Liver (tissue), 9 donors: Measurements from ENCODE around the gene ARHGEF28. TPM values are rescaled to one million over a fixed set of nuclear protein-coding genes. Genes with fewer than 3 reads are reported as not detected.

Source experiments
- DNase-seq: peaks from one replicate; pipeline ENCODE4 v3.0.0-alpha.2; 2017; ENCODE audit warnings: low spot score
- H3K27ac ChIP-seq, 2 donors: one replicate each; pipeline ENCODE4 v1.7.0; 2013; ENCODE audit warnings: inconsistent platforms in 2 of 2, low read length in 2 of 2, control low read depth in 1 of 2, low read depth in 1 of 2, mild to moderate bottlenecking in 1 of 2
- H3K27me3 ChIP-seq, 4 donors: one replicate each; pipeline versions ENCODE4 v1.6.1 to v1.7.0; 2013; ENCODE audit warnings: low read length in 3 of 4, inconsistent platforms in 1 of 4, mild to moderate bottlenecking in 1 of 4, moderate library complexity in 1 of 4; ENCODE audit not compliant: control insufficient read depth in 4 of 4, insufficient read depth in 4 of 4
- H3K36me3 ChIP-seq, 4 donors: one replicate each; pipeline versions ENCODE4 v1.6.1 to v1.7.0; 2013; ENCODE audit warnings: low read length in 3 of 4, mild to moderate bottlenecking in 3 of 4, low read depth in 1 of 4, moderate library complexity in 1 of 4; ENCODE audit not compliant: control insufficient read depth in 4 of 4, insufficient read depth in 3 of 4
- H3K4me1 ChIP-seq, 4 donors: one replicate each; pipeline versions ENCODE4 v1.6.1 to v1.7.0; 2013; ENCODE audit warnings: low read length in 3 of 4, mild to moderate bottlenecking in 3 of 4, moderate library complexity in 1 of 4; ENCODE audit not compliant: control insufficient read depth in 4 of 4, insufficient read depth in 4 of 4
- H3K4me3 ChIP-seq, 3 donors: one replicate each; pipeline versions ENCODE4 v1.6.1 to v1.7.0; 2013; ENCODE audit warnings: low read length in 3 of 3, control low read depth in 1 of 3, low read depth in 1 of 3, mild to moderate bottlenecking in 1 of 3
- H3K9ac ChIP-seq, 2 donors: one replicate each; pipeline ENCODE4 v1.7.0; 2013; ENCODE audit warnings: low read length in 2 of 2, mild to moderate bottlenecking in 2 of 2, moderate library complexity in 2 of 2, control low read depth in 1 of 2, low read depth in 1 of 2
- H3K9me3 ChIP-seq, 4 donors: one replicate each; pipeline versions ENCODE4 v1.6.1 to v1.7.0; 2013; ENCODE audit warnings: low read length in 3 of 4; ENCODE audit not compliant: control insufficient read depth in 4 of 4
- EGR1 ChIP-seq, 2 donors: IDR thresholded peaks; 2 replicates each; pipeline ENCODE4 v1.6.1; 2016 to 2018; ENCODE audit warnings: antibody characterized with exemption in 2 of 2, low read depth in 2 of 2
- FOXA1 ChIP-seq: IDR thresholded peaks from 2 replicates; pipeline ENCODE4 v1.6.1; 2016; ENCODE audit warnings: antibody characterized with exemption
- FOXA2 ChIP-seq: IDR thresholded peaks from 2 replicates; pipeline ENCODE4 v1.6.1; 2016; ENCODE audit warnings: antibody characterized with exemption
- GABPA ChIP-seq, 2 donors: IDR thresholded peaks in 1 of 2; conservative IDR thresholded peaks in 1 of 2; 2 replicates each; pipeline ENCODE4 v1.6.1; 2016; ENCODE audit warnings: antibody characterized with exemption in 2 of 2, mild to moderate bottlenecking in 1 of 2, moderate library complexity in 1 of 2
- HNF4A ChIP-seq, 2 donors: conservative IDR thresholded peaks; 2 replicates each; pipeline ENCODE4 v1.6.1; 2016; ENCODE audit warnings: antibody characterized with exemption in 2 of 2, mild to moderate bottlenecking in 2 of 2
- HNF4G ChIP-seq: IDR thresholded peaks from 2 replicates; pipeline ENCODE4 v1.6.1; 2016; ENCODE audit warnings: antibody characterized with exemption
- JUND ChIP-seq, 2 donors: IDR thresholded peaks; 2 replicates each; pipeline ENCODE4 v1.6.1; 2016; ENCODE audit warnings: antibody characterized with exemption in 2 of 2
- NR2F2 ChIP-seq: IDR thresholded peaks from 2 replicates; pipeline ENCODE4 v1.6.1; 2016; ENCODE audit warnings: antibody characterized with exemption
- RAD21 ChIP-seq, 2 donors: IDR thresholded peaks; 2 replicates each; pipeline ENCODE4 v1.6.1; 2016; ENCODE audit warnings: antibody characterized with exemption in 2 of 2, mild to moderate bottlenecking in 2 of 2
- REST ChIP-seq: IDR thresholded peaks from 2 replicates; pipeline ENCODE4 v1.6.1; 2016; ENCODE audit warnings: antibody characterized with exemption, mild to moderate bottlenecking
- RXRA ChIP-seq, 2 donors: IDR thresholded peaks; 2 replicates each; pipeline ENCODE4 v1.6.1; 2017 to 2018; ENCODE audit warnings: antibody characterized with exemption in 2 of 2, mild to moderate bottlenecking in 1 of 2
- SP1 ChIP-seq: IDR thresholded peaks from 2 replicates; pipeline ENCODE4 v1.6.1; 2018; ENCODE audit warnings: antibody characterized with exemption, mild to moderate bottlenecking
- TAF1 ChIP-seq: conservative IDR thresholded peaks from 2 replicates; pipeline ENCODE4 v1.6.1; 2016; ENCODE audit warnings: antibody characterized with exemption, mild to moderate bottlenecking
- YY1 ChIP-seq: IDR thresholded peaks from 2 replicates; pipeline ENCODE4 v1.6.1; 2016; ENCODE audit warnings: antibody characterized with exemption, mild to moderate bottlenecking
- WGBS: extraction: QIAGEN DNeasy Blood & Tissue Kit; methylation state at CpG from one replicate; pipeline ENCODE4 v1.1.7; 2013; 5-methylcytosine and 5-hydroxymethylcytosine counted together
- polyA plus RNA-seq, 2 donors: library from polyadenylated mRNA; stranded (reverse) in 1 of 2; unstranded in 1 of 2; fragments of 200-250 nt in 1 of 2; fragments of >200 nt in 1 of 2; fragmentation: Nextera tagmentation in 1 of 2; extraction: Ambion mirVana in 1 of 2; gene quantifications; one replicate each; pipeline versions ENCODE4 v1.2.1 to v1.2.3, GENCODE V29; 2013 to 2015
- total RNA-seq, 2 donors: library from RNA; depleted of rRNA; stranded (reverse); fragments of >200 nt; gene quantifications; one replicate each; pipeline ENCODE4 v1.2.3, GENCODE V29; 2014
- TF ChIP-seq, protein P1 (sequence below): fragments of 150-350 bp; IDR thresholded peaks from 2 replicates; pipeline ENCODE4 v1.5.1; 2017; ENCODE audit warnings: improper control_type of control experiment, low read depth, low read length; ENCODE audit not compliant: missing input control
- TF ChIP-seq, protein P2 (sequence below): IDR thresholded peaks from 2 replicates; pipeline ENCODE4 v1.6.1; 2016; ENCODE audit warnings: antibody characterized with exemption
- TF ChIP-seq, protein P3 (sequence below): IDR thresholded peaks from 2 replicates; pipeline ENCODE4 v1.6.1; 2016; ENCODE audit warnings: antibody characterized with exemption
- donor health status: healthy.
- donor health status: healthy.
- donor health status: healthy.
- donor health status: healthy.
- donor health status: healthy.

The ARHGEF28 gene
- total and polyA plus RNA-seq, 4 donors = 1.6 to 13.9 (median 3.6) TPM

DNA sequence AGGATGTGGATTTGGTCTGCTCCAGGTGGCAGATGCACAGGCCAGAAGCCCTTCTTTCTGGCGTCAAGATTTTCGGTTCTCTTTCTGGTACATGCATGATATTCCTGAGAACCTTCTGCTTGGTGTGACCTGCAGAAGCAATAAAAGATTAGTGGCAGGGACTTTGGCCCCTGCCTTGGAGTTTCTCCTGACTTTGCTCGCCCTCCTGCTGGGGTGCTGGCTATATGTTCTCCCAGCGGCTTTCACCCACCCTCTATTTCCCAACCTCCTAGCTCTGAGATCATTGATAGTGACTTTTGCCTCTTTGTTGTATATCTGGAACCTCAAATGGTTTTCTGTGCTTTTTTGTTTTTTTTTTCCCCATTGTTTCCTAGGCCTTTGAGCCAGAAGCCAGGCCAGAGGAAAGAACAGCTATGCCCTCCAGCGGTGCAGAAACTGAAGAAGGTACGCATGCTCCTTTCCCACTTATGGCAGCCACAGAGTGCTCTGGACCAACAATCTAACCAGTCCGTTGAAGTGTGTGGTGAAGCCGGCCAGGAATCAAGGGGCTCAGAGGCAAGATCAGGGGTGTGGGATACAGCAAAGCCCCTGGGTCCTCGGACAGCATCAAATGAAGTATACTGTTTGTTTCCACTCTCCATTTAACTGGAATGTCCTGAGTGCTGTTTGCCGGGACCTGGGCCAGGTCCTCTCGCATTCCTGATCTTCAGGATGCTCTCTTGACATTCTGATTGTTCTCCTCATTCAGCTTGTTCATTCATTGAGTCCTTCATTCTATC is 154.5 kb downstream of the ARHGEF28 start:
- 90% methylated on average over 11 of the region's 11 CpGs for WGBS
- H3K36me3 ChIP-seq = peaks cover 0 to 14% (median 2%) of the 10 kb centered on the region in 4 donors
- H3K9ac ChIP-seq = no peak overlapping the region
- H3K9me3 ChIP-seq = no peaks in the 10 kb centered on the region
- H3K27me3 ChIP-seq = no peaks in the 10 kb centered on the region
- no peak overlapping the region for H3K4me3 ChIP-seq
- H3K27ac ChIP-seq = no peak overlapping the region
- H3K4me1 ChIP-seq = no peaks in the 10 kb centered on the region
- peak; percentile 12 to 13 for TF ChIP-seq RAD21 (IDR thresholded peaks at IDR 0.05)
- TF ChIP-seq RXRA (IDR thresholded peaks at IDR 0.05) = no peak
- DNase-seq = no peak

DNA sequence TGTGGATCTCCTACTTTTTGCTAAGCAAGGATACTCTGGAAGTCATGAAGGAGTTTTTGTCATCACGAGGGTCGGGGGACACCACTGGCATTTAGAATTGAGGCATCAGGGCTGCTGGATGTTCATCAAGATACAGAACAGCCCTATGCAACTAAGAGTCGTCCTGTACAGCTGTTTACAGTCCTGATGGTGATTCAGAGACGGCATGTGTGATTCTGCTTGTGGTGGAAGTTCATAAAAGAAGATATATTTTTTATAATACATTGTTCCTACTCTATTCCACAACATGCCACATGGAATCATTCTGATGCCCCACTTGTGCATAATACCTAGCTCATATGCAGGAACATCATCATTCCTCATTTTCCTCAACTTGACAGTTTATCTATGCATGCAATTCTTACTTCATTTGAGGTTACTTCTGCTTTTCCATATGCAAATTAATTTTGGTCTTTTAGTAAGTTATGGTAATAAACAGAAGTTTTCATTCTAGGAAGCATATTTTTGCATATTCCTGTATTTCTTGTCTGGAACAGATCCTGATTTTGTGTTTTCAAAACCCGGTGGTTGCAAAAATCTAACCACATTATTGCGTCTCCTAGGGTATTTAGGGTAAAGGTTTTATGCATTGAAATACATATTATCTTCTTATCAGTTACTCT is 155.2 kb downstream of the ARHGEF28 start:
- WGBS = 89% methylated on average over 6 of the region's 6 CpGs
- peaks cover 0 to 14% (median 2%) of the 10 kb centered on the region in 4 donors for H3K36me3 ChIP-seq
- TF ChIP-seq SP1 (no peak), YY1 (no peak), GABPA (IDR thresholded peaks at IDR 0.05 in 1 of 2, conservative IDR thresholded peaks at IDR 0.05 in 1 of 2) (no peak), NR2F2 (no peak), HNF4A (conservative IDR thresholded peaks at IDR 0.05) (no peak), TAF1 (no peak), JUND (IDR thresholded peaks at IDR 0.05) (no peak), REST (no peak), HNF4G (no peak), RAD21 (IDR thresholded peaks at IDR 0.05) (no peak), FOXA1 (no peak), FOXA2 (no peak), EGR1 (IDR thresholded peaks at IDR 0.05; ENCODE audit: low read depth in 2 of 2) (no peak)
- TF ChIP-seq, protein P1, sequence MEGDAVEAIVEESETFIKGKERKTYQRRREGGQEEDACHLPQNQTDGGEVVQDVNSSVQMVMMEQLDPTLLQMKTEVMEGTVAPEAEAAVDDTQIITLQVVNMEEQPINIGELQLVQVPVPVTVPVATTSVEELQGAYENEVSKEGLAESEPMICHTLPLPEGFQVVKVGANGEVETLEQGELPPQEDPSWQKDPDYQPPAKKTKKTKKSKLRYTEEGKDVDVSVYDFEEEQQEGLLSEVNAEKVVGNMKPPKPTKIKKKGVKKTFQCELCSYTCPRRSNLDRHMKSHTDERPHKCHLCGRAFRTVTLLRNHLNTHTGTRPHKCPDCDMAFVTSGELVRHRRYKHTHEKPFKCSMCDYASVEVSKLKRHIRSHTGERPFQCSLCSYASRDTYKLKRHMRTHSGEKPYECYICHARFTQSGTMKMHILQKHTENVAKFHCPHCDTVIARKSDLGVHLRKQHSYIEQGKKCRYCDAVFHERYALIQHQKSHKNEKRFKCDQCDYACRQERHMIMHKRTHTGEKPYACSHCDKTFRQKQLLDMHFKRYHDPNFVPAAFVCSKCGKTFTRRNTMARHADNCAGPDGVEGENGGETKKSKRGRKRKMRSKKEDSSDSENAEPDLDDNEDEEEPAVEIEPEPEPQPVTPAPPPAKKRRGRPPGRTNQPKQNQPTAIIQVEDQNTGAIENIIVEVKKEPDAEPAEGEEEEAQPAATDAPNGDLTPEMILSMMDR = no peak
- TF ChIP-seq, protein P2, sequence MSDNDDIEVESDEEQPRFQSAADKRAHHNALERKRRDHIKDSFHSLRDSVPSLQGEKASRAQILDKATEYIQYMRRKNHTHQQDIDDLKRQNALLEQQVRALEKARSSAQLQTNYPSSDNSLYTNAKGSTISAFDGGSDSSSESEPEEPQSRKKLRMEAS = no peak
- TF ChIP-seq, protein P3, sequence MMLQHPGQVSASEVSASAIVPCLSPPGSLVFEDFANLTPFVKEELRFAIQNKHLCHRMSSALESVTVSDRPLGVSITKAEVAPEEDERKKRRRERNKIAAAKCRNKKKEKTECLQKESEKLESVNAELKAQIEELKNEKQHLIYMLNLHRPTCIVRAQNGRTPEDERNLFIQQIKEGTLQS = no peak
- no peak overlapping the region for H3K9ac ChIP-seq
- no peak for DNase-seq
- H3K4me3 ChIP-seq = no peak overlapping the region
- no peaks in the 10 kb centered on the region for H3K9me3 ChIP-seq
- no peaks in the 10 kb centered on the region for H3K4me1 ChIP-seq
- H3K27me3 ChIP-seq = no peaks in the 10 kb centered on the region
- no peak overlapping the region for H3K27ac ChIP-seq
